ENCODE measurements around the gene MYO18B.

DNA sequence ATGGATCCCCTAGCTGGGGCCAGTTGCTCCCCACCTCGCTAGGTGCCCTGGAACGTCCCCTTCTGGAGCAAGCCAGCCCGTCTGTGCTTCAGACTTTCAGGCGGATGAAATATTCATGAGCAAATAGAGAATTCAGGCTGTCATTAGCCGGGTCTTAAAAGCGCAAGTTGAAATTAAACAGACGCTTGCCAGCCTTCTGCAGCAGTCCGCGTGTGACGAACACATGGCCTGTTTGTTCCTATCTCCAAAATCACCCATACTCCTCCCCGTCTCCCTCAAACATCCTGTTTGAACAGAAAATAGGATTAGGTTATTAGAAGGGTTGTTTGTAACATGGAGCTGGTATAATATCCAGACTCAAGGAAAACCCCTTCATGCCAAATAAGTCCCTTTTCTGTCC is 38.7 kb downstream of the MYO18B start:
- no peak for TF ChIP-seq POLR2A (IDR thresholded peaks at IDR 0.05; ENCODE audit: extremely low read depth, insufficient read length)
- TF ChIP-seq, protein P1, sequence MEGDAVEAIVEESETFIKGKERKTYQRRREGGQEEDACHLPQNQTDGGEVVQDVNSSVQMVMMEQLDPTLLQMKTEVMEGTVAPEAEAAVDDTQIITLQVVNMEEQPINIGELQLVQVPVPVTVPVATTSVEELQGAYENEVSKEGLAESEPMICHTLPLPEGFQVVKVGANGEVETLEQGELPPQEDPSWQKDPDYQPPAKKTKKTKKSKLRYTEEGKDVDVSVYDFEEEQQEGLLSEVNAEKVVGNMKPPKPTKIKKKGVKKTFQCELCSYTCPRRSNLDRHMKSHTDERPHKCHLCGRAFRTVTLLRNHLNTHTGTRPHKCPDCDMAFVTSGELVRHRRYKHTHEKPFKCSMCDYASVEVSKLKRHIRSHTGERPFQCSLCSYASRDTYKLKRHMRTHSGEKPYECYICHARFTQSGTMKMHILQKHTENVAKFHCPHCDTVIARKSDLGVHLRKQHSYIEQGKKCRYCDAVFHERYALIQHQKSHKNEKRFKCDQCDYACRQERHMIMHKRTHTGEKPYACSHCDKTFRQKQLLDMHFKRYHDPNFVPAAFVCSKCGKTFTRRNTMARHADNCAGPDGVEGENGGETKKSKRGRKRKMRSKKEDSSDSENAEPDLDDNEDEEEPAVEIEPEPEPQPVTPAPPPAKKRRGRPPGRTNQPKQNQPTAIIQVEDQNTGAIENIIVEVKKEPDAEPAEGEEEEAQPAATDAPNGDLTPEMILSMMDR (IDR thresholded peaks at IDR 0.05; ENCODE audit: low read depth, low read length): no peak
- TF ChIP-seq, protein P2, sequence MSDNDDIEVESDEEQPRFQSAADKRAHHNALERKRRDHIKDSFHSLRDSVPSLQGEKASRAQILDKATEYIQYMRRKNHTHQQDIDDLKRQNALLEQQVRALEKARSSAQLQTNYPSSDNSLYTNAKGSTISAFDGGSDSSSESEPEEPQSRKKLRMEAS (IDR thresholded peaks at IDR 0.05; ENCODE audit: low read depth, low read length): no peak

All from NB4 (cell line).